ENCODE measurements around the gene POU2AF1. TPM values are rescaled to one million over a fixed set of nuclear protein-coding genes. Genes with fewer than 3 reads are reported as not detected.

The POU2AF1 gene
- total and polyA plus RNA-seq, 2 of the 13 experiments (the other 11 are each of a cell fraction or from before 2014, with no cell fraction given) = 1.9 to 3.6 TPM

- TF ChIP-seq ZNF124 (CRISPR knock-in tag; IDR thresholded peaks at IDR 0.05) (no peak), TMF1 (CRISPR knock-in tag; IDR thresholded peaks at IDR 0.05; ENCODE audit: low read depth) (no peak)
Measured at GRCh38 chr11:111407652-111408051, 28.6 kb upstream of the POU2AF1 start (continued).

- Histone ChIP-seq H3K4me1 (ENCODE audit: insufficient read depth, low read length) (peaks cover 19% of the 10 kb centered on the region), H3K9me3 (ENCODE audit: low read length) (no peaks in the 10 kb centered on the region), H3K4me3 (replicated peaks in 1 of 3; ENCODE audit: insufficient read depth in 1 of 3, low read depth in 2 of 3, low read length in 3 of 3) (no peak overlapping the region), H3K36me3 (replicated peaks in 1 of 2; ENCODE audit: control insufficient read depth in 1 of 2, insufficient read depth in 2 of 2, low read length in 2 of 2) (no peaks in the 10 kb centered on the region), H4K20me1 (ENCODE audit: insufficient read depth, low read length) (no peaks in the 10 kb centered on the region), H3K27me3 (ENCODE audit: control insufficient read depth in 1 of 2, insufficient read depth in 2 of 2, low read length in 2 of 2) (no peaks in the 10 kb centered on the region), H3K27ac (ENCODE audit: extremely low read length, insufficient read depth, low read length) (no peak overlapping the region), H2AFZ (ENCODE audit: low read length) (no peak overlapping the region), H3K4me2 (ENCODE audit: low read depth, low read length) (no peak overlapping the region), H3K9ac (ENCODE audit: insufficient read depth, low read depth, low read length) (no peak overlapping the region), H3K79me2 (ENCODE audit: insufficient read depth, low read length) (no peaks in the 10 kb centered on the region)
- DNase-seq (ENCODE audit: low spot score) = no peak
- no TSS peak for BruUV-seq (replicated peaks)
- no peak for TF ChIP-seq ZNF589 (CRISPR knock-in tag; conservative IDR thresholded peaks at IDR 0.05)
- intact Hi-C loops (cut with micrococcal nuclease; ENCODE audit: unreplicated experiment) = no loop called here
- no CpG with 5 or more reads among the region's 1 CpG for WGBS (ENCODE audit: low lambda C conversion rate)
- no peak for FAIRE-seq
- ATAC-seq = no peak
- ChIA-PET POLR2A (no interaction called here), CTCF (ENCODE audit: low intra/inter-chr PET ratio, low total read pairs) (no interaction called here)
- in situ Hi-C loops (cut with HindIII; ENCODE audit: extremely low pct_ligation_motif_present, low pct_unique_long_range_greater_than_20kb) = no loop called here
Measured at GRCh38 chr11:111406589-111406988, 27.5 kb upstream of the POU2AF1 start.

GRCh38 chr11:111406091-111406490 is 27.0 kb upstream of the POU2AF1 start:
- H3K27me3 ChIP-seq (ENCODE audit: control insufficient read depth in 1 of 2, insufficient read depth in 2 of 2, low read length in 2 of 2) = no peaks in the 10 kb centered on the region
- 85% methylated on average over 1 of the region's 2 CpGs for WGBS (ENCODE audit: low lambda C conversion rate)
- no peak overlapping the region for H3K9ac ChIP-seq (ENCODE audit: insufficient read depth, low read depth, low read length)
- H3K4me2 ChIP-seq (ENCODE audit: low read depth, low read length) = no peak overlapping the region
- H3K4me1 ChIP-seq (ENCODE audit: insufficient read depth, low read length) = peaks cover 16% of the 10 kb centered on the region
- H2AFZ ChIP-seq (ENCODE audit: low read length) = no peak overlapping the region
- H3K79me2 ChIP-seq (ENCODE audit: insufficient read depth, low read length) = no peaks in the 10 kb centered on the region
- no peaks in the 10 kb centered on the region for H4K20me1 ChIP-seq (ENCODE audit: insufficient read depth, low read length)
- CTCF ChIA-PET (ENCODE audit: low intra/inter-chr PET ratio, low total read pairs) = no interaction called here
- H3K36me3 ChIP-seq (replicated peaks in 1 of 2; ENCODE audit: control insufficient read depth in 1 of 2, insufficient read depth in 2 of 2, low read length in 2 of 2) = no peaks in the 10 kb centered on the region
- H3K4me3 ChIP-seq (replicated peaks in 1 of 3; ENCODE audit: insufficient read depth in 1 of 3, low read depth in 2 of 3, low read length in 3 of 3) = no peak overlapping the region
- DNase-seq (ENCODE audit: low spot score) (no peak), FAIRE-seq (no peak), ATAC-seq (no peak)
- intact Hi-C loops (cut with micrococcal nuclease; ENCODE audit: unreplicated experiment) (no loop called here), in situ Hi-C loops (cut with HindIII; ENCODE audit: extremely low pct_ligation_motif_present, low pct_unique_long_range_greater_than_20kb) (no loop called here)
- POLR2A ChIA-PET = no interaction called here
- H3K9me3 ChIP-seq (ENCODE audit: low read length) = no peaks in the 10 kb centered on the region
- no TSS peak for BruUV-seq (replicated peaks)
- no peak overlapping the region for H3K27ac ChIP-seq (ENCODE audit: extremely low read length, insufficient read depth, low read length)
- no peak for TF ChIP-seq ZFP41 (CRISPR knock-in tag; IDR thresholded peaks at IDR 0.05; ENCODE audit: borderline replicate concordance)
- TF ChIP-seq ZNF451 (CRISPR knock-in tag; IDR thresholded peaks at IDR 0.05) = no peak
- TF ChIP-seq ZNF652 (CRISPR knock-in tag; IDR thresholded peaks at IDR 0.05; ENCODE audit: borderline replicate concordance, low read depth) = no peak
- no peak for TF ChIP-seq ZNF280B (CRISPR knock-in tag; IDR thresholded peaks at IDR 0.05; ENCODE audit: borderline replicate concordance)
- TF ChIP-seq ATF3 (CRISPR knock-in tag; IDR thresholded peaks at IDR 0.05) = no peak
